GM21737 (cell line): Measurements from ENCODE around the gene CAMKK1.

Experiments used
- ATAC-seq: cut with Tn5 transposase; IDR thresholded peaks from one replicate; pipeline ENCODE4 v1.9.1; 2021; ENCODE audit warnings: mild to moderate bottlenecking, moderate library complexity; ENCODE audit not compliant: unreplicated experiment

The CAMKK1 gene

GRCh38 chr17:3893003-3893719 lies at the start of gene CAMKK1:
TSS of gene CAMKK1 (minus strand) at chr17:3893053. CDS start at chr17:3885687, 7,366 bp downstream.
- peak; percentile 80 for ATAC-seq

- no peak for ATAC-seq
Measured at GRCh38 chr17:3940965-3941698, 48.3 kb upstream of the CAMKK1 start.

- no peak for ATAC-seq
Measured at GRCh38 chr17:3937359-3937758, 44.5 kb upstream of the CAMKK1 start.

- no peak for ATAC-seq
Measured at GRCh38 chr17:3935825-3936355, 43.0 kb upstream of the CAMKK1 start.

GRCh38 chr17:3935140-3935542 lies 42.3 kb upstream of the CAMKK1 start:
- ATAC-seq: no peak

- no peak for ATAC-seq
Measured at GRCh38 chr17:3929764-3930163, 36.9 kb upstream of the CAMKK1 start.

GRCh38 chr17:3929181-3929580 lies 36.3 kb upstream of the CAMKK1 start:
- ATAC-seq: no peak

GRCh38 chr17:3928406-3928805 lies 35.6 kb upstream of the CAMKK1 start:
- ATAC-seq: no peak

- ATAC-seq: no peak
Measured at GRCh38 chr17:3927628-3928340, 34.9 kb upstream of the CAMKK1 start.

GRCh38 chr17:3926860-3927627 lies 34.2 kb upstream of the CAMKK1 start:
- no peak for ATAC-seq

GRCh38 chr17:3925684-3926485 lies 33.0 kb upstream of the CAMKK1 start:
- no peak for ATAC-seq

GRCh38 chr17:3924512-3925350 lies 31.9 kb upstream of the CAMKK1 start:
- ATAC-seq: no peak

GRCh38 chr17:3923466-3924190 lies 30.8 kb upstream of the CAMKK1 start:
- ATAC-seq: no peak

GRCh38 chr17:3922765-3923164 lies 29.9 kb upstream of the CAMKK1 start:
- no peak for ATAC-seq

GRCh38 chr17:3921502-3922319 lies 28.9 kb upstream of the CAMKK1 start:
- no peak for ATAC-seq

- no peak for ATAC-seq
Measured at GRCh38 chr17:3921006-3921405, 28.2 kb upstream of the CAMKK1 start.

GRCh38 chr17:3919123-3919624 lies 26.3 kb upstream of the CAMKK1 start:
- ATAC-seq: no peak
